Fibroblast of gingiva (primary cell): ENCODE results near the gene CAMK4.

Experiments
- DNase-seq: peaks from one replicate; pipeline ENCODE4 v3.0.0-alpha.2; 2011; ENCODE audit warnings: low read depth

The CAMK4 gene

DNA sequence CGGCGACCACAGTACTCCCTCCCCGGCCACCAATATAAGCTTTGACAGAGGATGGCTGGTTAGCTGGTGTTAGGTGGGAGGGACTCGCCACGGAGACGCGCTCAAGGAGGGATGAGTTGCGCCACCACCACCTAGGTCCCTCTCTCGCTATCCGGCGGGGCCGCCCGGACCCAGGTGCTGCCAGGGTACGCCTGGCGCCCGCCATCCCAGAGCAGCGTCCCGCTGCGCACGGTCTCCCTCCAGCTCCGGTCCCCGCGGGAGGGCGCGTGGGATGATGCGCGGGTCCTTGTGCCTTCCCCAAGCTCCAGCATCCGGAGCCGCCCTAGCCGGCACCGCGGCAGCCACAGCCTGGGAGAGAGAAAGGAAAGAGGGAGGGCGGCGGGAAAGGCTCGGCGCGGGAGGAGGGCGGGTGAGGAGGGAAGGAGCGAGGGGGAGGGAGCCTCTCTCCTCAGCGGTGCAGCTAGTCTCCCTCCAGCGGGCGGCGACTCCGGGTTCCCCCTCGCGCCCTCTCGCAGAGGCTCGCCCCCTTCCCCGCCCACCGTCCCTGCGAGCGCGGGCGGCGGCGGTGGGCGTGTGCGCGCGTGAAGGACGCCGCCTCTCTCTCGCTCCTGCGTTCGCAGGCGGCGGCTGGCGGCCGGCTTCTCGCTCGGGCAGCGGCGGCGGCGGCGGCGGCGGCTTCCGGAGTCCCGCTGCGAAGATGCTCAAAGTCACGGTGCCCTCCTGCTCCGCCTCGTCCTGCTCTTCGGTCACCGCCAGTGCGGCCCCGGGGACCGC is at the start of gene CAMK4:
CAMK4 (plus strand) TSS at position 598 of the 774 bp plus-strand sequence; CDS start at position 698, 100 bp downstream.
- DNase-seq: peak; percentile 46

DNA sequence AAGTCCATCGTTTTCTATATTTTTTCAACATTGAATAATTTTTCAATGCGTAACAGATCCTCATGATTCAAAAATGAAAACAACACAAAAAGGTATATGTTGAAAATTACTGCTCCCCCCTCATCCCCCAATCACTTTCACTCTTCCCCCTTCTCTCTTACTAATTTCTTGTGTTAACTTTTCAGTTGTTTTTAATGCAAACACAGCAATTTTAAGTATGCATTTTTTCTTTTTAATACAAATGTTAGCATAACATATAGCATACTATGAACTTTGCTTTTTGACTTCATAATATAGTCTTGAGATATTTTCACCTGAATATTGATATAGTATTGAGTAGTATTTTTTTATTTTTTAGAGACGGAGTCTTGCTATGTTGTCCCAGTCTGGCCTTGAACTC is 41.1 kb upstream of the CAMK4 start:
- no peak for DNase-seq

DNA sequence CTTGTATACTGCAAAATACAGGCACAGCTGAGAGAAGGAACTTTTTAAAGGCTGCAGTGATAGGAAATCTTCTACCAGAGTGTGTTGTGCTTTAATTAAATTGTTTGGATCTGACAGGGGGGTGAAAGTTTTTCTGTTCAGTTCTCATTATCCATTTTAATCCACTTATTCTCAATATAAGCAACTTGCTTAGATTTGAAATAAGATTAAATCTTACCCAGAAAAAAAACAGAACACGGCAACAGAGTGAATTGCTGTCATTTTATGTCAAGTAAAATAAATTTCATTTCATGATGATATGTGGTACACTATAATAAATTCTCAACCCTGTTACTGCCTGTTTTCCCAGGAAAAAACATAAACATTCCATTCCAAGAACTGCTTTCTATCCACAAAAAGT is 37.1 kb upstream of the CAMK4 start:
- DNase-seq: no peak

DNA sequence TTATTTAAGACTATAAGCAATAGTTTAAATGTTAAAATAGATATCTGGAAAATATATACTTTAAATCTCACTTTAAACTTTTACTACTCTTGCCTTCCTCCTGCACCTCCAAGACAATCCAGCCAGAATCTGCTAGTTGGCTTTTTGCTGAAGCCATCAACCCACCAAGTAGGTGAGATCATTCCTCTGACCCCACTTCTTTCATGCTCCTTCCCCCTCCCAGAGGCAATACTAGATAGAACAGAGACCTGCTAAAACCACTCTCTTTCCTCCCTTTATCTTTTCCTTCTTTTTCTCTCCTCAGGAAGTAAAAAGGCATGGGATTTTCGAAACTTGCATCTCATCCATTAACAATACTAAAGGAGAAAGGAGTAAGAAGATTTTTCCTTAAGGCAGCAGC is 30.1 kb upstream of the CAMK4 start:
- no peak for DNase-seq

DNA sequence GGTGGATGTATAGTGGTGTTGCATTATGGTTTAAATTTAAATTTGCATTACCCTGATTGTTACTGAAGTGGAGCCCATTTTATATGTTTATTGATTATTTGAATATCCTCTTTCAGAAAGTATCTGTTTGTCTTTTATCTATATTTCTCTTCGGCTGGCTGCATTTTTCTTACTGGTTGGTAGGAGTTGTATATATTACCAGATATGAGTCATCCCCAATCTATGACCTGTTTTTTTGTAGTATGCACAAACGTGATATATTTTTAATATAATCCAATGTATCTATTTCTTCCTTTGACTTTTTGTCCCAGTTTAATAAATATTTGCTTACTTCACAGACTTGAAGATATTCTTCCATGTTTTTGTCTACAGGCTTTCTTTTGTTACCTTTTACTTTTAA is 29.3 kb upstream of the CAMK4 start:
- no peak for DNase-seq

DNA sequence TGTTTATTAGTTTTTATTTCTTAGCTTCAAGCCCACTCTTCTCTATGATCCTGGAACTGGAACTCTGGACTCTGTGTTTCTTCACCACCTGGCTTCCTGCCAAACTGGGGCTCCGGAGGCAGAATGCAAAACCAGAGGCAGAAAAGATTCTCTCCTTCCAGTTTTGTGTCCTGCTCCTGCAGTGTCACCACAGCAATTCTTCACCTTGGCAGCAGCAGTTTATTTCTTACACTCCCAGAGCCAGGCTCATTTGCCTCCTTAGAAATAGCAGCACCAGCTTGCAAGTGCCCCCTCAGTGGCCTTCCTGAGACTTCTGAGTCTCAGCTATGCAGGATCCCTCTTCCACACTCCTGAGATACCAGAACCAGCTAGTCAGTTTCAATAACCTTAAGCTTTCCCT is 26.7 kb upstream of the CAMK4 start:
- no peak for DNase-seq

DNA sequence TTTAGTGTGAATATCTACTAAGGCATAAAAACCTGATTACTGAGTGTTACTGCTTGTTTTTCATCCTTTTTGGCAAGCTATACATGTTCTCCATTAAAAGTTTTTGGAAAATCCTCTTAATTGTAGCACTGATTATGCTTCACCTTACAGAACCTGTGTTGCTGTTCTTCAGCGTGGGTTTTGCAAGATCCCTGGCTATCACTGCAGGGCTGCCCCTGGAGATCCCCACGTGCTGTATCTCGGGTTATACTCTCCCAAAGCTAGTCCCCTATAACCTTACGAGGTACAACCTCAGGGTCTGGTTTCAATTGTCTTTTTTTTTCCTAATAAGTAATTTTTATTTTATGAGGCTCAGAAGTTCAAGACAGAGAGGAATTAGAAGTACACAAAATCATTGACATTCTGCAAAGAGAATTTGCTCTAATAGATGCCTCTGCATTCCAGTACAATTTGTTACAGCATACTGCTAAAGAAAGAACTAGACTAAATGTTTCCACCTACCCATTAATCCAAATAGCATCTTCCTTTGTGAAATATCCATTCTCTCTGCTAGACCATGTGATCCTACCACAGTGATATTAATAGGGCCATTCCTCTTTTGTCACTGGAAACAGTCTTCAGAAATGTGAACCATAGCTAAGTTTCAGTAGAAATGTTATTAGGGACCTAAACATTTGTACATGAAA is 25.8 kb upstream of the CAMK4 start:
- no peak for DNase-seq

DNA sequence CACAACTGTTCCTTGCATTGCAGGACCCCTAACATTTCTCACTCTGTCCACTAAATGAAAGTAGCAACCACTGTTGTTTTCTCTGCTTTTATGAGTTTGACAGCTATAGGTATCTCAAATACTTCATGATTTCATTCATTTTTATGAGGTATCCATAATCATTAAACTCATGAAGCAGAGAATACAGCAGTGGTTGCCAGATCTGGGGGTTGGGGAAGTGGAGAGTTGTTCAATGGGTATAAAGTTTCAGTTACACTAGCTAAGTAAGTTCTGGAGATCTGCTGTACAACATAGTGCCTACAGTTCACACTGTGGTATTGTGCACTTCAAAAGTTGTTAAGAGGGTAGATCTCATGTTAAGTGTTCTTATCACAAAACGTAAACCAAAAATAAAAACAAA is 23.4 kb upstream of the CAMK4 start:
- no peak for DNase-seq

DNA sequence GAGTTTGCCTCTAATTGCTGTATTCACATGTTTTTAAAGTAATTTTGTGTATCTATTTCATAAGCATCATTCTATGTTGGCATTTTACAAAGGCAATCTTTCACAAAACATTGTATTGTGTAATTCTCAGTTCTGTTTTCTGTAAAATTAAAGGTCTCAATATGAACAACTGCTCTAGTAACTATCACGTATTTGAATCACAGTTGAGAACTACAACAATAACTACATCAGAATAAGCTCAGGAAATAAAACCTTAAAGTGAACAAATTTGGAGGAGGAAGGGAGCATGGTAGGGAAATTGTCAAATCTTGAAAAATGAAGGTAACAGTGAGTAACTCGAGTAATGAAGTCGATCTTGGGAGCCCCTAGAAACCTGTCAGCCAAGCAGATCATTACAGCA is 22.5 kb upstream of the CAMK4 start:
- DNase-seq: no peak

DNA sequence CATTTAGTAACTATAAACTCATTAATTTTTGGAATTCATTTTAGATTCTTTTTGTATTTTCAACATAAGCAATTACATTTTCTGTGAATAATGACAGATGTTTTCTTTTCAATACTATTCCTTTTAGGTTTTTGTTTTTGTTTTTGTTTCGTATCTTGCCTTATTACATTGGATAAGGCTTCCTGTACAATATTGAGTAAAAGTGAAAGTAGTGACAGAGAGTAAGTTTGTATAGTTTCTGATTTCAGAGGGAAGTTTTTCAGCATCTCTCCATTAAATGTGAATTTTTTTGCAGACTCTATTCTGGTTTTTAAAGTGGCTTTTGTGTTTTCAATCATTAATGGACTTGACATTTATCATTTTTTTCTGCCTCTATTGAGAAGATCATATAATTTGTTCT is 12.8 kb upstream of the CAMK4 start:
- no peak for DNase-seq

DNA sequence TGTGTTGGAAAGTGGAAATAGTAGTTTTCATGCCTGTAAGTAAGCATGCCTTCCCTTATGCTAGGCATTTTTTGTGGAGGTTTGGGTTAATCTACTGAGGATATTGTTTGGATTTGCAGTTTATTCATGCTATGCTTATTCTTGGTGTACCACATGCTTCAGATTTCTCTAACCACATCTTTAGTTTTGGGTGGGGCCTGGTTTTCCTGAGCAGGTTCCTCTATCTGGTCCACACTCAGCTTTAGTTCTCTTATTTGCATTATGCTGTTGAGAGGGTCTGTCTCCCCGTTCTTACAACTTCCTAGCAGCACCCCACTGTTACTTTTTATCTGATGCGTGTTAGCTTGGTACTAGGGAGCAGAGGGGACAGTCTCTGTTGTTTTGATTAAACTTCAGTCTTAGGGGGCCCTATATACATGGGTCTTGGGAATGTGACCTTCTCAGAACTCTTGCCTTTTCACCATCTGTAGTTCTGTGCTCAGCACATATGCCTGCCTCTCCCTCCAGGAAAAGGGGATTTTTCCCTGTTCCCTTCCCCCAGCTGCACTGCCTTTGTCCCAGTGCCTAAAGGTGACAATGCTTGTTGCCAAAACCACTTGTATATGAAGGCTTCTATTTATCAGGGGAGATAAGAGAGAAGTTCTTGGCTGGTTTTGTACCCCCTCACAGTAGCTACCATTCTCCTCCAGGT is 10.0 kb upstream of the CAMK4 start:
- DNase-seq: no peak

DNA sequence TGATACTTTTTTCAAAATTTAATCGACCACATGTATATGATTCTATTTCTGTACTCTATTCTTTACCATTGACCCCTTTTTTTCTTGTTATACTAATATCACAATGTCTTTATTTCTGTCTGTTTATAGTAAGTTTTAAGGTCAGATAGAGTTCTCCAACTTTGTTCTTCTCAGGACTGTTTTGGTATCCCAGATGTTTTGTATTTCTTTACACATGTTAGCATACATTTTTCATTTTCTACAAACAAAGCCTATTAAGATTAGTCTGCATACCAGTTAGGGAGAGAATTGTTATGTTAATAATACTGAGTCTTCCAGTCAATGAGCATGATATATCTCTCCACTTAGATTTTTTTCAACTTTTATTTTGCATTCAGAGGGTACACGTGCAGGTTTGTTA is 8.2 kb upstream of the CAMK4 start:
- no peak for DNase-seq

DNA sequence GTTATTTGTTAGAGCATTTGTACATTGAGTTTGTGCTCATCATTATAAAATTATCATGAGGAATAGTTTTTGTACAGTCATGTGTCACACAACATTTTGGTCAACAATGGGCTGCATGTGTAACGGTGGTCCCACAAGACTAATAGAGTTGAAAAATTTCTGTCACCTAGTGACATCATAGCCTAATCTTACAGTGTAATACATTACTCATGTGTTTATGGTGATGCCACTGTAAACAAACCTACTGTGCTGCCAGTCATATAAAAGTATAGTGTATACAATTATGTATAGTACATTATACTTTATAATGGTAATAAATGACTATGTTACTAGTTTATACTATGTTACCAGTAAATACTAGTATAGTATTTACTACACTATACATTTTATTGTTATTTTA is 3.0 kb upstream of the CAMK4 start:
- no peak for DNase-seq

DNA sequence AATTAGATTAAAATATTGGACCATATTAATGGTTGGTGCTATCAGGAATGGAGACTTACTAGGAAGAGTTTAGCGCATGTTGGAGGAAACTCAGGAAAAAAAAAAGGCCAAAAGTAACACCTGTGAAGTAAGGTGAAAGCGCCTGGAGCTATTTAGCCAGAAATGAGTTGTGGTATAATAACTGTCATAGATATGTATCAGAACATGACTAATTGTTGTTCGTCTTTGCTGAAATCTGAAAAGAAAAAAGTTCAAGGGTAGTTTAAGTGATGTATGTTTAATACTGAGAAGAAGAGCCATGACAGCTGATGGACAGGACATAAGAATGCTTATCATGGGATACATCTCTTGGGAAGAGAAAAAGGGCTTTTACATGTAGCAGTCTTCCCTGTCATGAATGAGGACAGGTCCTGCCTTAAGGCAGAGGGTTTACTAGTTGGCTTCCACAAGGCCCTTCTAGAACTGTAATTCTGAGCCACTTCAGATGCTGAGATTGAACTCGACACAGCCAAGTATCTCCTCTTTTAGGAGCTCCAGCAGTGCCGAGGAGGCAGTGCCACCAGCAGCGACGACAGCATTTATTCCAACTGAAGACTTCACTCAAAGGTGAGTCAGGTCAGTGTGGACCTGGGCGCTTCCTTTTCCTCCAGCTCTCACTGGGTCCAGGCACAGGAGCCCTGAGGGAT is 940 bp upstream of the CAMK4 start:
- no peak for DNase-seq

DNA sequence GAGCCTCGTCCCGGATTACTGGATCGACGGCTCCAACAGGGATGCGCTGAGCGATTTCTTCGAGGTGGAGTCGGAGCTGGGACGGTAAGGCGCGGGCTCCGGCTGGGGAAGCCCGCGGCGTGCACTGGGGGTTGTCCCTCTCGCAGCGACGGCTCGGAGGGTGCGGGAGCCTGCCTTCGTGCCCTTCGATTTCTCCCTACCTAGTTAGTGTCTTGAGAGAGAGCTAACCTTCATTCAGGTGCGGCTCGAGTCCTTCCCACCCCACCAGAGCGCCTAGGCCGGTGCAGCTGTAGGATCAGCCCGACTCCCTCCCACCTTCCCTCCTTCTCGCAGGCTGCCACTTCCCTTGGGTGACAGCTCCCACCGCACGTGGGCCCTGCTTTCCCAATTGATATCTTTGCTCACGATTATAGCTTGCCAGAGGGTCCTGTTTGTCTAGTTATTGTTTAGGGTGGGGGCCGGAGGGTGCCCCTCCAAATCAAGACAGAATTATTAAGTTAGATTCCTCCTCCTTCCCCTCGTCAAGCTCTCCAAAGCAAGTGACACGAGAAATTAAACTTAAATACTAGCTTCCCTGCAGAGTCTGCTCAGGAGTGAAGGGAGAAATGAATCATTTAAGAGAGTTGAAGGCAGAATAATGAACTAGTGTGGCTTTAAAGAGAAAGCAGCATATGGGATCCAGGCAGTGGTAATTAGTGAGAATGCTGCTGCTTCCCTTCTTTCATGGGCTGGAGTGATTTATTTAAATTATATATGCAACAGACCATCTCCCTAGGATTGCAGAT is 569 bp downstream of the CAMK4 start:
- no peak for DNase-seq

DNA sequence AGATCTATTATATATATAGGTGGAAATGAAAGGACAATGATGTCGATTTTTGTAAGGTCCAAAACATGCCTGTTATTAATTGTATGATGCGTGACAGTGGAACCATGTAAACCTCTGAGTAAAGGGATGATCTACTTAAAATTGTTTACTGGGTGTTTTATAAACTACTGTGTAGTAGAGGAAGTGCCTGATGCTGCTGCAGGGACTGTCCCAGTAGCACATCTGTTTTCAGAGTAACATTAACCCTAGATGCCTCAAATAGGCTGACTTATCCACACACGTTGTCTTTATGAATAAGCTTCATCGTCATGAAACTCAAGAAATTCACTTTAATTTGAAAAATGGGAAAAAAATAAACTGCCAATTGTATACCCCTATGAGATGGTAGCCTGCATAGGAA is 1.7 kb downstream of the CAMK4 start:
- DNase-seq: no peak

DNA sequence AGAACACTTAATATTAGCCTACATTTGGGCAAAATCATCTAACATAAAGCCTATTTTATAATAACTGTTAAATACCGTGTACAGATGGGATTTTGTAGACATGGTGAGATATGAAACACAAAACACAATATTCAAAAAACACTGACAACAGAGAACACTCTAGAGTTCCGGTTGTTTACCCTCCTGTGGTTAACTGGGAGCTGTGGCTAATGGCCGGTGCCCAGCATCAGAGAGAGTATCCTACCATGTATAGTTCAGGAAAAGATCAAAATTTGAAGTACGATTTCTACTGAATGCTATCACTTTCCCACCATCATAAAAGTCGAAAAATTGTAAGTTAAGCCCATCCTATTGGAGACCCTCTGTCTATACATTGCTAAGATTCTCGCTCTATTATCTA is 2.4 kb downstream of the CAMK4 start:
- no peak for DNase-seq

DNA sequence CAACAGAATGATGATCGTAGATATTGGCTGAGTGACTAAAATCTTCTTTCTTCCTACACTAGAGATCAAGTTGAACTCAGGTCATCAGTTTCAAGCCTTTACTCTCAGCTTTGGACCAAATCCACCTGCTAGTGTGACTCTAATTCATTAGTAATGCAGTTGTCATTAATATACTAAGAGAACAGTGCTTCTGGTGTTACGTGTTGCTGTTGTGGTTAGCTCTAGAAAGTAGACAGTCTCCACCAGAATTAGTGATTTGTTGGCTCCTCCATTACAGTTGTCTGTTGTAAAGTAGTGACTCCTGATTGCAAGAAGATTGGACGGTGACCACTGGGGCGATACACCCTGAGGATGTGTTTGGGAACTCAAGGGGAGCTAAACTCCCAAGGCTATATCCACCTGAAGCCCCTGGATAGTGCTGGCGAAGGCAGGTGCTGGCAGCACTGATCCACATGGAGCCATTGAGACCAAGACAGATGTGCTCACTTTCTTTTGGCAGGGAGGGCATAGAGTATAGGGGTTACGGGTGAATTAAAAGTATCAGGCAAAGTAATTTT is 3.1 kb downstream of the CAMK4 start:
- DNase-seq: no peak

DNA sequence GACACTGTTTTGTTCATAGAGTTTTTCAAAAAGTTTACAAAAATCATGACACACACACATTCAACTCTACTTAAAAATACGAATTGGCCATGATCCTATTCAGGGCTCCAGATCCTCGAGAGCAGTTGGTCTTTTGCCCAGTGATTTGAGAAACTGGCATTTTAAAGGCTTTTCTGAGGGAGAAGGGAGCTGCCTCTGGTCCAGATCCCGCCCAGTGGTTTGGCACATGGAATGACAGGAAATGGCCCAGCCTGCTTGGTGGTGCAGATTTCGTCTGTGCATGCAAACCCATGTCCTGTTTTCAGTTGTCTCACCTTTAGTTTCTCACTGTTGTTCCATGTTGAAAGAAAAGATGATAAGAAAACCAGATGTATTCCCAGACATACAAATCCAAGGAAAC is 3.6 kb downstream of the CAMK4 start:
- DNase-seq: peak; percentile 33

DNA sequence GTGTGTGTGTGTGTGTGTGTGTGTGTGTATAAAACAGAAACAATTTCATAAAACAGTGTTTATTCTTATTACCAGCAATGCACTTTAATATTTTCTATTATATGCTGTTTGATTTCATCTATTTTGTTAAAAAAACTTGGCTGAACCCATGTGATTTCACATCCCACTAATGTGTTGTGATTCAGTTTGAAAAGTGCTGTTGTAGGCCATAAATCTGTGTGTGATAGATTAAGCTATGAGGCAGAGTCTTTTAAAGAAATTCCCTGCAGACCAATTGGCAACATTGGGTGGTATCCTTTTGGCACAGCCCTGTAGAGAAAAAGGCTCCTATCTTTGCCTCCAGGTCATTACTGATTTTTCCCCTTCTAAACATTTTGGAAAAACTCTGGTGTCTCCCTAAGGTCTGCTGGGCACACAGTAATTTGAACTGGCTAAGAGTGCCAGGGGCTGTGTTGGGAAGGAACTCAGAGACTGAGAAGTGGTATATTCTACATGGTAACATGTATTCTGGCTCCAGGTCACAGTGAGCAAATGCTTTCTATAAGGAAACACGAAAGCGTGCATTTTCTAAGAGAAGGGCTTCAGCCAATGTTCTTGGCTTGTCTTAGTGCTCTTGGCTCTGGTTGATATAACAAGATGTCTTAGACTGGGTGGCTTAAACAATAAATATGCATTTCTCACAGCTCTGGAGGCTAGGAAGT is 4.5 kb downstream of the CAMK4 start:
- no peak for DNase-seq
